WERI-Rb-1 (cell line): ENCODE data around the gene SYNJ2.

Experiments used
- DNase-seq: peaks from one replicate; pipeline ENCODE4 v3.0.0-alpha.2; 2020
- H3K27ac ChIP-seq: fragments of 250-450 bp; sonication (Bioruptor Pico); 2 replicates; pipeline ENCODE4 v1.5.1; 2020; ENCODE audit warnings: mild to moderate bottlenecking, moderate library complexity
- H3K27me3 ChIP-seq: fragments of 250-450 bp; sonication (Bioruptor Pico); 2 replicates; pipeline ENCODE4 v1.5.1; 2021; ENCODE audit warnings: mild to moderate bottlenecking, low read depth, moderate library complexity; ENCODE audit not compliant: insufficient read depth, severe bottlenecking
- H3K36me3 ChIP-seq: fragments of 250-450 bp; sonication (Bioruptor Pico); 2 replicates; pipeline ENCODE4 v1.5.1; 2020; ENCODE audit warnings: mild to moderate bottlenecking, moderate library complexity
- H3K4me3 ChIP-seq: 2 replicates; pipeline ENCODE4 v1.5.1; 2011; ENCODE audit warnings: low read depth, mild to moderate bottlenecking, control low read depth, low read length
- H3K9me3 ChIP-seq: fragments of 250-450 bp; sonication (Bioruptor Pico); 2 replicates; pipeline ENCODE4 v1.5.1; 2021; ENCODE audit warnings: mild to moderate bottlenecking, moderate library complexity; ENCODE audit not compliant: severe bottlenecking
- CTCF ChIP-seq: IDR thresholded peaks from 2 replicates; pipeline ENCODE4 v1.5.1; 2011; ENCODE audit warnings: low read depth, mild to moderate bottlenecking, control low read depth, inconsistent platforms, low read length

Gene SYNJ2

GRCh38 chr6:158073776-158074175 lies 92.1 kb downstream of the SYNJ2 start:
- Histone ChIP-seq H3K9me3 (no peaks in the 10 kb centered on the region), H3K27me3 (no peaks in the 10 kb centered on the region), H3K36me3 (peaks cover 40% of the 10 kb centered on the region), H3K4me3 (no peak overlapping the region), H3K27ac (no peak overlapping the region)
- no peak for DNase-seq
- no peak for TF ChIP-seq CTCF

- Histone ChIP-seq H3K27ac (no peak overlapping the region), H3K27me3 (no peaks in the 10 kb centered on the region), H3K36me3 (peaks cover 36% of the 10 kb centered on the region), H3K9me3 (no peaks in the 10 kb centered on the region), H3K4me3 (no peak overlapping the region)
- no peak for DNase-seq
- no peak for TF ChIP-seq CTCF
These were observed 94.9 kb downstream of the SYNJ2 start for GRCh38 chr6:158076548-158076947.

GRCh38 chr6:158077676-158078075 lies 96.0 kb downstream of the SYNJ2 start:
- peaks cover 35% of the 10 kb centered on the region for H3K36me3 ChIP-seq

GRCh38 chr6:158078320-158078719 lies 96.7 kb downstream of the SYNJ2 start:
- DNase-seq: no peak
- Histone ChIP-seq H3K27me3 (no peaks in the 10 kb centered on the region), H3K27ac (no peak overlapping the region), H3K4me3 (no peak overlapping the region), H3K36me3 (peaks cover 35% of the 10 kb centered on the region), H3K9me3 (no peaks in the 10 kb centered on the region)
- no peak for TF ChIP-seq CTCF

More at GRCh38 chr6:158077676-158078075, 96.0 kb downstream of the SYNJ2 start:
- H3K9me3 ChIP-seq: no peaks in the 10 kb centered on the region
- no peak overlapping the region for H3K27ac ChIP-seq
- H3K4me3 ChIP-seq: no peak overlapping the region
- no peaks in the 10 kb centered on the region for H3K27me3 ChIP-seq
- DNase-seq: no peak
- TF ChIP-seq CTCF: no peak

GRCh38 chr6:158080849-158081656 lies 99.4 kb downstream of the SYNJ2 start:
- no peak for TF ChIP-seq CTCF
- Histone ChIP-seq H3K27me3 (no peaks in the 10 kb centered on the region), H3K9me3 (no peaks in the 10 kb centered on the region), H3K27ac (no peak overlapping the region), H3K36me3 (peaks cover 43% of the 10 kb centered on the region), H3K4me3 (no peak overlapping the region)
- DNase-seq: no peak

- TF ChIP-seq CTCF: no peak
- H3K4me3 ChIP-seq: no peak overlapping the region
- H3K36me3 ChIP-seq: peaks cover 40% of the 10 kb centered on the region
- no peak for DNase-seq
- H3K27ac ChIP-seq: no peak overlapping the region
- no peaks in the 10 kb centered on the region for H3K27me3 ChIP-seq
- no peaks in the 10 kb centered on the region for H3K9me3 ChIP-seq
These were observed 99.9 kb downstream of the SYNJ2 start for GRCh38 chr6:158081657-158081935.
